Activated CD4-positive, alpha-beta T cell treated with anti-CD3 and anti-CD28 coated beads, Interleukin-2, amount 50 U/mL, for 48 hours (primary cell): Measurements from ENCODE around the gene CDIP1.
"Not testable (repeated sequence)": the region's sequence is repeated elsewhere in the genome, so short reads cannot be mapped to it uniquely, and the experiment has no call there.

Experiments
- DNase-seq, 2 experiments: peaks; one replicate each; pipeline ENCODE4 v3.0.0-alpha.2; 2020

Gene CDIP1

DNA sequence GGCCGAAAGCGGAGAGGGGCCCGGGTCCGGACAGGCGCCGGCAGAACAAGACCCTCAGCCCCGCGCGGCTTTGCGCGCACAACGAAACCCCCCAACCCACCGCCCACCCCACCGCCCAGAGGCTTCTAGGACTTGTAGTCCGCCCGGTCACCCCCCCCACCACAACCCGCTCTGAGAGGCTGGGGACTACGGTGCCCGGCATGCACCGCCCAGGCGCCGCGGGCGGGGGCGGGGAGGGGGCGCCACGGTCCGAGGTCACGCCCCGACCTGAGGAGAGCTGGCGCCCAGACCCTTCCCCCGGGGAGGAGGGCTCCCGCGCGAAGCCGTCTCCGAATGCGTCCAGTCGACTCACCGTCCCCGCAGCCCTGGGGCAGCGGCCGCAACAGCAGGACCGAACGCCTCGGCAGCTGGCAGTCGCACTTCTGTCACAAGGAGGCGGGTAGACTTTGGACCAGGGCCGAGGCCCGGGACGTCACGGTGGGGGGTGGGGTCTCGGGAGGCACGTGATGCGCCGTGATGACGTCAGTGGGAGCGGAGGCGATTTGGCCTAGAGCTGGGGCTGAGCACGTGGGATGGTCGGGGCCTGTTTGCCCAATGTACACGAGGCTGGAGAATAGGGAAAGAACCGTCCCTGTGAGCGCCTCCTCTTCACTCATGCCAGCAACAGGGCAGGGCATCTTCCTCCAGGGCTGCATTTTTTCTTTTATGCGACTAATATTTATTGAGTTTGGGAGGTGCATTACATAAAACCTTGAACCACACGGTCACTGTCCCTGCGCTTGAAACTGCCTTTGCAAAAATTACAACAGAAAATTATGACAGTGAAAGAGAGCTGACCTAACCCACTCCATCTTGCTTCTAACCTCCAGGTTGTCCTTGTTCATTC is at the start of gene CDIP1:
Gene CDIP1, minus strand, starts transcription at position 424 of the 886 bp plus-strand sequence. CDS start 24,643 bp downstream, outside the sequence.
- peak; percentile 98 to 99 for DNase-seq

DNA sequence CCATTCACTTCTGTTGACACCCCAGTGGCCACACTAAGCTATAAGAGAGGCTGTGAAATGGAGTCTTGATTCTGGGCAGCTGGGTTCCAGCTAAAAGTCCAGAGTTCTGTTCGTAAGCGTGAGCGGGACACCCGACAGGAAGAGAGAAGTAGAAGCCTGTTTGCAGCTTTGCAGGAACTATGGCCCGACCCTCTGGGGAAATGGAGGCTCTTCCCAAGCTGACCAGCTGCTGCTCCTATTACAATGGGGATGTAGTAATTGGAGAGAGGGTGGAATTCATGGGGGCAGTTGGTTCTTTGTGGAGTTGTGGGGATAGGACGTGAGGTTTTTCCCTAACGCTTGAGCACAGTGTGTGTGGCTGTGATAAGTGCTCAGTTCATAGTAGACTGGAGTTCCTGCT is 47.7 kb upstream of the CDIP1 start:
- no peak for DNase-seq

DNA sequence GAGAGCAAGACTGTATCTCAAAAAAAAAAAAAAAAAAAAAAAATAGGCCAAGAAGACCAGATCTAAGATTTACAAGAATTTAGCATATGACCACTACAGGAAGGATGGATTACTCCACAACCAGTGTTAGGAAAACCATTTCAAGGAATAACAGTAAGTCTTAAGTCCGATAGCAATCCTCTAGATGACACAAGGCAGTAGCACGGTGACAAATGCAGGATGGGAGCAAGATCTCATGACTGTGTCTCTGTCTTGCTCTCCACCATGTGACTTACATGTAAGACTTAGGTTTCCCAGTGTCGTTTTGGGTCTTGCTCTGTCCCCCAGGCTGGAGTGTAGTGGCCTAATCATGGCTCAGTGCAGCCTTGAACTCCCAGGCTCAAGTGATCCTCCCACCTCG is 45.3 kb upstream of the CDIP1 start:
- DNase-seq: no peak

DNA sequence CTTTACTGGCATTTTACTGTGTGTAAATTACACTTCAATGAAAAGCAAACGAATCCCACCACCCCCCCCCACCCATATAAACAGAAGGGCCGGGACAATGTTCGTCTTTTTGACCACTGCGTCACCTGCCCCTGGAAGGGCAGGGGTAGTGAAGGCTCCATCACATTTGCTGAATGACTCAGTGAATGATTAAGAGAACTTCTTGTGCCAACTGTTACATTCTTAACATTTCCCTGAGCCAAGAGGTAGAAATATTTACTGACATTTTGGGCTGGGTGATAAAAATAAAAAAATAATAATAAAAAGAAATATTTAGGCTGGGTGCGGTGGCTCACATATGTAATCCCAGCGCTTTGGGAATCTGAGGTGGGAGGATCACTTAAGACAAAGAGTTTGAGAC is 41.7 kb upstream of the CDIP1 start:
- no peak for DNase-seq

DNA sequence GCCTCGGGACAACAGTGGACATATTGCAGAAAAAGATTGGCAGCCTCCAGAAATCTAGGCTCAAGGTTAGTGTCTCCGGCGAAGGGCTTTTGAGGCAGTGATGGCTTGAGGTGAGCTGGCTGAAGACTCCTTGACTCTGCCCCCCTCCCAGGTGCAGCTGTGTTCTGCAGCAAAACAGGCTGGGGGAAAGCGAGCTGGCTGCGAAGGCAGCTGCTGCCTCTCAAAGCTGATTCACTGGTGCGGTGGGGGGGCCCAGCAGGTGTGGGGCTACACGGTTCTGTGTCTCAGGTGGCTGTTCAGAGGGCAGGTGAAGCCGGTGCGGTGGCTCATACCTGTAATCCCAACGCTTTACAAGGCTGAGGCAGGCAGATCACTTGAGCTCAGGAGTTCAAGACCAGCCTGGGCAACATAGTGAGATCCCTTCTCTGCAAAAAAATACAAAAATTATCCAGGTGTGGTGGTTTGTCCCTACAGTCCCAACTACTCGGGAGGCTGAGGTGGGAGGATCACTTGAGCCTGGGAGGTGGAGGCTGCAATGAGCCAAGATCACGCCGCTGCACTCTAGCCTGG is 40.5 kb upstream of the CDIP1 start:
- no peak for DNase-seq

DNA sequence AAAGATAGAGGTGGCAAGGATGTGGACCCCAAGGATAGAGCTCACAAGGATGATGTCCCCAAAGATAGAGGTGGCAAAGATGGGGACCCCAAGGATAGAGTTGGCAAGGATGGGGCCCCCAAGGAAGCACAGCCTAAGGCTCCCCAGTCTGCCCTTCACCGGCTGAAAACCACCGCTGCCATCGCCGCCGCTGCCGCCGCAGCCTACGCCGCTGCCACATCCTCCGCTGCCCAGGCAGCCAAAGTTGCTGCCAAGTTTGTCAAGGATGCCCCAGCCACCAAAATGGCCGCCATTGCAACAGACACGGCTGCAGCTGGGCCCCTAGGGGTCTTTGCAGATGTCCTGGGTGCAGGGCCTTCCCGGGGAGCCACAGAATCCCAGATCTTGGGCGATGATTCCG is 37.4 kb upstream of the CDIP1 start:
- no peak for DNase-seq

DNA sequence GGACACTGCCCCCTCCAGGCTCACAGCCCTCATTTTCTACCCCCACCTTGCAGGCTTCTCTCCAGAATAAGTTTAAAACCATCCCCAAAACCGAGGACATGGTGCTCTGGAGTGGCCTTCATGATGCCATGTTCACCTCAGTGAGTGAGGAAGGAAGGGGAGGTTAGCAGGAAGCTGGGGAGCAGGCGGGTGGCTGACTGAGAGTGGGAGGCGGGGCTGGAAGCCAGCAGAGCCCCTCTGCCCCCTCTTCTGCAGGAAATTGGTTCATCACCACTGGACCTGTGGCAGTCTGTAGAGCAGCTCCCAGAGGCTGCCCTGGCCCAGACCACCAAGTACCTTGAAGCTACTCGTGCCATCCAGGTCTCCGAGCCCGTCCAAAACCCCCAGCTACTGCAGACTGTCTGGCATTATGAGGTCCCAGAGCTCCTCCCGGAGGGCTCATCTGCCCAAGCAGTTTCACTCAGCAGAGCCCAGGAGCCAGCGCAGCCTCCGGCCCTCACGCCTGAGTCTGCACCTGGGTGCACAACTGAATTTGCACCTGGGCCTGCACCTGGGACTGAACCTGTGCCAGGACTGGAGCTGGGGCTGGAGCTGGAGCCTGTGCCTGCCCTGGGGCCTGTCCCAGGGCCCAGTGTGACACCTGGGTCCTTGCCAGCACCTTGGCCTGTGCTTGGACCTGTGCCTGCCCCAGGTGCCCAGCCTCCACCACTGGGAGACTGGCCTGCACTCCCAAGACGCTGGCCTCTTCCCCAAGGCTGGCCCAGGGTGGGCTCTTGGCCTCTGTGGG is 36.5 kb upstream of the CDIP1 start:
- no peak for DNase-seq

DNA sequence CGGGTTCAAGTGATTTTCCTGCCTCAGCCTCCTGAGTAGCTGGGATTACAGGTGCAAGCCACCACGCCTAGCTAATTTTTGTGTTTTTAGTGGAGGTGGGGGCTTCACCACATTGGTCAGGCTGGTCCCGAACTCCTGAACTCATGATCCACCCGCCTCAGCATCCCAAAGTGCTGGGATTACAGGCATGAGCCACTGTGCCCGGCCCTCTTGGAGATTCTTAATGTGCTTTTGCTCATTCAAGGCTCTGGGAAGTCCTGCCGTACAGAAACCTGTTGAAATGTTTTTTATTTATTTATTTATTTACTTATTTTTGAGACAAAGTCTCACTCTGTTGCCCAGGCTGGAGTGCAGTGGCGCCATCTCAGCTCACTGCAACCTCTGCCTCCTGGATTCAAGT is 35.4 kb upstream of the CDIP1 start:
- DNase-seq: not testable (repeated sequence)

DNA sequence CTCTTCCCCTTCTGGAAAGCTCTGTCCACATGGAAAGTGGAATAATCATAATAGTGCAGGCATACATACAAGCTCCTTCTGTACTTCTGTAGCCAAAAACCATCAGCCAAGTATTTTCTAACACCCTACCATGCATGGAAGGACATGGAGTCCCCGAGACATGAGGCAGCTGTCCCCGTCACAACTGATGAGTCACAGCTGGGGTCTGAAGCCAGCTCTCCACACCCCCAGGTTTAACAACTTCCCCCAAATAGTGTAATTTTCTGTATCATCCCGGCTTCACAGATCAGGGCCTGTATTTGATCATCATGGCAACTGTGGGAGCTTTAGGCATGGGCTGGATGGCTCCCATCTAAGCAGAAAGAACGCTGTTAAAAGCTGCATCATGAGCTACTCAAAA is 34.1 kb upstream of the CDIP1 start:
- DNase-seq: no peak

DNA sequence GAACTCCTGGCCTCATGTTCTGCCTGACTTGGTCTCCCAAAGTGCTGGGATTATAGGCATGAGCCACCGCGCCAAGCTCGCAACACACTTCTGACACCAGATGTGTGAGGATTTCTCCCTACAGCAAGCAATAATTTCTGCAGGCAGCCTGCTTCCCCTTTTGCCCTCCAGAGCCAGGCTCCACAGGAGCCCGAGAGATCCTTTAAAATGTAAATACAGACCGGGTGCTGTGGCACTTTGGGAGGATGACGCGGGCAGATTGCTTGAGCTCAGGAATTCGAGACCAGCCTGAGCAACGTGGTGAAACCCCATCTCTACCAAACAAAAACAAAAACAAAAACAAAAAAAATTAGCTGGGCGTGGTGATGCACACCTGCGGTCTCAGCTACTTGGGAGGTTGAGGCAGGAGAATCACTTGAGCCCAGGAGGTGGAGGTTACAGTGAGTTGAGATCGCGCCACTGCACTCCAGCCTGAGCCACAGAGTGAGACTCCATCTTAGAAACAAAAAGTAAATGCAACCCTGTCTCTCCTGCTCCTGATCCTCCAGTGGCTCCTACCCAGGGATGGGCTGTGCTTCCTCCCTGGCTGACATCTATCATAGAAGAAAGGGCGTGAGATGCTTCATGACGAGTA is 32.2 kb upstream of the CDIP1 start:
- DNase-seq: no peak

DNA sequence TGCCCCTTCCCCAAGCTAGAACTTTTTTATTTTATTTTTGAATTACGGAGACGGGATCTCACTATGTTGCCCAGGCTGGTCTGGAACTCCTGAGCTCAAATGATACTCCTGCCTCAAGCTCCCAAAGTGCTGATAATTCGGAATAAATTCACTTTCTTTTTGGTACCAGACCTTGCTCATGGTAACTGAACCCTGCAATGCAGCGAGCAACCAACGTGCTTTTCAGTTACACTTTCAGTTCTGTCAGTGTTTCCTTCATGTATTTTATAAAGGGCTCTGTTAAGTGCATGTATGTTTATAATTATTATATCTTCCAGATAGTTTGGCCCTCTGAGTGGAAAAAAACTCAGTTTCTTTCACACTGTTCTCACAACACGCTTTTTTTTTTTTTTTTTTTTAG is 31.5 kb upstream of the CDIP1 start:
- no peak for DNase-seq

DNA sequence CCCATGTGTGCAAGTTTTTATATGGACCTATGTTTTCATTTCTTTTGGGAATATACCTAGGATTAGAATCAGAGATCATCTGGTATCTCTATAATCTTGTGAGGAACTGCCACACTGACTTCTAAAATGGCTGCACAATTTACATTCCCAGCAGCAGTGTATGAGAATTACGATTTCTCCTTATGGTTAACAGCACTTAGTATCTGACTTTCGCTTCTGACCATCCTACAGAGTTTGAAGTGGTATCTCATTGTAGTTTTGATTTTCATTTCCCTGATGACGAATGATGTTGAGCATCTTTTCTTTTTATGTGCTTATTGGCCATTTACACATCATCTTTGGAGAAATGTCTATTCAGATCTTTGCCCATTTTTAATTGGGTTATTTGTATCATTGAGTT is 27.6 kb upstream of the CDIP1 start:
- no peak for DNase-seq

DNA sequence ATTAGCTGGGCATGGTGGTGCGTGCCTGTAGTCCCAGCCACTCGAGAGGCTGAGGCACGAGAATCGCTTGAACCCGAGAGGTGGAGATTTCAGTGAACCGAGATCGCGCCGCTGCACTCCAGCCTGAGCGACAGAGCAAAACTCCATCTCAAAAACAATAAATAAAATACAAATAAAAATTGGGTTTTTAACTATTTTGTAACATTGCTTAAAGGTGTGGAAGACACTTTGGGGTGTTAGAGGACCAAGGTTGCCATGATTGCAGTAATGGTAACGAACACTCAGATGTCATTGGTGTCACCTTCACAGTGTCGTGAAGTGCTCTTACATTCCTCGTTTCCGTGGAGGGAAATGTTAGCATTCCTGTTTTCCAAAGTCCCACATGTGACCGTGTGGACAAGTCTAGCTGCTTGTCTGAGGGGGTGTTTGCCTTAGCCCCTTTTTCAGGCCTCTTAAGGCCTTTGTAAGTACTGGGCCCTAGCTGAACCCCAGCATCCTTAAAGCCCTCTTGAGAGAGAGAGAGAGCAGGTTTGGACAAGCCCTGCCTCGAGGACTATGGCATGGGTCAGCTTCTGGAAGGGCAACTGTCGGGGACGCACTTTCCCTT is 26.2 kb upstream of the CDIP1 start:
- DNase-seq: no peak

DNA sequence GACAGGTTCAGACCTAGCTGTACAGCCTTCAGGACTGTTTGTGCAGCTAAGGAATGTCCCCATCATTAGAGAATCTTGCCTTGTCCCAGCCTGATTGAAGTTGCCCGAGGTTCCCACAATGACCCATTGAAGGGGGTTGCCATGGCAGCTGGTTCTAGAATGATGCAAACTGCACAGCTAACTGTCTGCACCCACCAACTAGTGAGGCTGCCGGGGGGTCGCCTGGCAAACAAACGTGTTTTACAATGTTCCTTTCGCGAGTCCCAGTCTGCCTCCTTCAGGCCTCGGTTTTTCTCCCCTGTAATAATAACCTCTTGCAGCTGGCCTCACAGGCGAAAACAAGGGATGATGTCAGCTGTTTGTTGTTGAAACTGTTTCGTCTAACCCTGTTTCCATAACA is 23.0 kb upstream of the CDIP1 start:
- DNase-seq: no peak

DNA sequence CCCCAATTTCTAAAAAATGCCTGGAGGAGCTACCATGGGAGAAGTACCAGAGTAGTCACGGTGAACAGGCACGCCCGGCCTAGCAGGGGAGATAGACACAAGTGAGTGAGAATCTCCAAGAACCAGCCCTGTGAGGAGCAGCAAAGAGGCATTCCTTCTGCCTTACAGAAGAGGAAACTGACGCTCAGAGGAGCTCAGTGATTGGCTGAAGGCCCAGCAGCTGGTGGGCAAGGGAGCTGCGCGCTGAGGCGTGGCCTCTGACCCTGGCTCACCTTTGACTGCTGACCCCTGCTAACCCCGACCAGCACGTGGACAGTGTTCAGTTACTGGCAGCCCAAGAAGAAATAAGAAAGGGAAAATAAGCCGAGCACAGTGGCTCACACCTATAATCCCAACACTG is 19.4 kb upstream of the CDIP1 start:
- DNase-seq: no peak

DNA sequence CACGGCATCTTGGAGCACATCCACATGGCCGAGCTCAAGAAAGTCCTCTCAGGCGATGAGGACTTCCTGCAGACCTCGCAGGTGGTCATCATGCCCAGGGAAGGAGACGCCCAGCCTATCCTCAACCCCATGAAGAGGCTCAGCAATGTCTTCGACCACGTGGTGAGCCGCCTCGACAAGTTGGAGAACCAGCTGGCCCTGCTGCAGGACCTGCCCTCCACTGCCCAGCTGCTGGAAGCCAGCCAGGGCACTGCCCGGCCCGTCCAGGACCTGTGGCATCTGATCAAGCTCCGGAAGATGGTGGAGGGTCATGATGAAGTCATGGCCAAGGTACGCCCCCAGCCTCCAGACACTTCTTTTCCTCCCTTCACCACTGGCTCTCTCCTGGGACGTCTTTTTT is 18.0 kb upstream of the CDIP1 start:
- DNase-seq: no peak

DNA sequence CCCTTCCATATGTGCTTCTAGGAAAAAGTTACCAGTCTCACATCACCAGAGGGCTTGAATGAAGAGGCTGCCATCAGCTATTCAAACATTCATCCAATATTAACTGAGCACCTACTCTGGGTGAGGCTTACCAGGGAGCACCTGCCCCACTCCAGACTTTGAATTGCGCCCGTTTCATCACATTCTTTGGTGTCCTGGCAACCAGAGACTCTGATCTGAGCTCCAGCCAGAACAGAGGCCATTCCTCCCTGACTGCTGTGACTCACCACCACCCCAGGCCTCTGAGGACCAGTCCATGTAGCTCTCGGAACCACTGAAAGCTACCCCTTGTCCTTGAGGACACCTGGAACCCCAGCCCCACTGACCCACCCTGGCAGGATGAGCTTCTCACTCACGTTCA is 17.5 kb upstream of the CDIP1 start, which contains the start of gene C16orf96:
Gene C16orf96, plus strand, starts transcription at position 229 of the 400 bp plus-strand sequence. Its CDS starts 150 bp downstream, at position 379.
- DNase-seq: no peak

DNA sequence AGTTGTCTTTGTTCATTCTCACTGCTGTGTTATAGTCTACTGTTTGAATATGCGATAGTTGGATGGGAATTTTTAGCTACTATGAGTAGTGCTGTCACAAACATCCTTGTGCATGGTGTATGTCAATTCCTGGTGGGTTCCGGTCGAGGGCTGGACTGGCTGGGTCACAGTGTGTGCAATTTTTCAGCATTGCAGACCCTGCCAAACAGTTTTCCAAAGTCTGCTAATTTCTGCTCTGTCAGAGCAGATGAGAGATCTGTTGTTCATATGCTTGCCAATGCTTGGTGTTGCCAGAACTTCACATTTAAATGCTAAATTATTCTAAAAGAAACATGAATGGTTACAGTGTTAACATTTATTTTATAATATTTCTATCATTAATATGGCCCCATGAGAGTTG is 14.0 kb upstream of the CDIP1 start:
- DNase-seq: no peak

DNA sequence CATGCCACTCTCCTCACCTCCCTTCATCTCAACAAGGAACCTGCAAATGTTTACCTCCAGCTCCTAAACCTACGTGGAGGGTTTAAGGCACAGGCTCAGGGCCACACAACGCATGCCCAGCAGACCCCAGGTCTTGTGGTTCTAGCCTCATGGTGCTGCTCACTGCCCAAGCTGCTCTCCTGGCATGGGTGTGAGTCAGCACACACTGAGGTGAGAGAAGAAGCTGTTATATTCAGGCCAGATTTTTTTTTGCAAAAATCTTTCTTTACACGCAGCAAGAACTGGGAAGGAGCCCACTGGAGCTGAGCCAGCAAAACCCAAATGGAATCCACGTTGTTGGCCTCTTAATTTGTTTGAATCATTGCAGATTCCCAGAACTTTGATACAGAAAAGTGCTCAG is 12.0 kb upstream of the CDIP1 start:
- DNase-seq: no peak

DNA sequence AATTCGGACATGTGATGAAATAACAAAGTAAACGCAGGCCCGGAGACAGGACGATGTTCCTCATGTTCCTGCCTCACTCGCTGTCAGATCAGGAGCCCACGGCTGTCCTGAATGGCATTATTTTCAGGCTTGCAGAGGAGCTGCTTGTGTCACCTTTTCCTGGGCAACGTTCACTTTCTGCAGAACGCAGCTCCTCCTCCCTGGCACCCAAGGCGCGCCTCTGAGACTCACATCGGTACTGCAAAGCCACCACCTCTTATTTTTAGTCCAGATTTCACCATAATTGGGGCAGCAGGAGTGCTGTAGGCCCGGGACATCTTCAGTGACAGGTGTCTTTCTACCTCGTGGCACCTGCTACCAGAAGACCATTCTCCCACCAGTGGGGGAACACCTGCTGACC is 9.6 kb upstream of the CDIP1 start:
- no peak for DNase-seq

DNA sequence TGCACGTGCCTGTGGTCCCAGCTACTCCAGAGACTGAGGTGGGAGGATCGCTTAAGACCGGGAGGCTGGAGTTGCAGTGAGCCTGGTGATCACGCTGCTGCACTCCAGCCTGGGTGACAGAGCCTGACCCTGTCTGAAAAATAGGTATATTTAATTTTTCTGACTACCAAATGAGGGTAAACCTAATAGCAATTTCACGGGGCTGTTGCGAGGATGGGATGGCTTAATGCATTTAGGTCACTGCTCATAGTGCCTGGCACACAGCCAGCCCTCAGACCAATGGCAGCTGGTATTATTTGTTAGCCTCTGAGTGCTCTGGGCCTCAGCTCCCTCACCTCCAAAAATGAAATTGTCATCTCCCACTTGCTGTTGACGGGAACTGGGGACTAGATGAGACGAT is 5.9 kb upstream of the CDIP1 start:
- DNase-seq: no peak

DNA sequence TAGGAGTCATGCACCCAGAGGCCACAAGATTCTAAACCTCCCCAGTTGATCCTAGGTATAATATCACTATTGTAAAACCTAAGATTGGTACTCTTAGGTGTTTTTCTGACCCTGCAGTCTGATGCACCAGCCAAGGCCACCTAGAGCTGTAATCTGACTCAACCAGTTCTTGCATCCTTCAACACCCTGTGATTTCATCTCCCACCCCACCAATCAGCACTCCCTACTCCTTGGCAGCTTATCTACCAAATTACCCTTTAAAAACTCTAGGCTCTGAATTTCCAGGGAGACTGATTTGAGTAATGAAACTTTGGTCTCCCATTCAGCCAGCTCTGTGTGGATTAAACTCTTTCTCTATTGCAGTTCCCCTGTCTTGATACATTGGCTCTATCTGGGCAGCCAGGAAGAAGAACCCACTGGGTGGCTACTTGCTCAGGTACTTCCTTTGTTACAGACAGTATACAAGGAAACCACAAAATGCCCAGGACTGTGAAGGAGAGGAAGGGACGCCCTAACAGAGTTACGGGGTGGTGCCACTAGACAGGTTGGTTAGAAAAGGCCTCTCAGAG is 1.2 kb upstream of the CDIP1 start:
- no peak for DNase-seq
